Measurements from ENCODE around the gene PIK3C3. TPM values are rescaled to one million over a fixed set of nuclear protein-coding genes. Genes with fewer than 3 reads are reported as not detected.

PIK3C3 gene
- total RNA-seq, 2 experiments from 2014 or later: 52.6 to 62.1 TPM

DNA sequence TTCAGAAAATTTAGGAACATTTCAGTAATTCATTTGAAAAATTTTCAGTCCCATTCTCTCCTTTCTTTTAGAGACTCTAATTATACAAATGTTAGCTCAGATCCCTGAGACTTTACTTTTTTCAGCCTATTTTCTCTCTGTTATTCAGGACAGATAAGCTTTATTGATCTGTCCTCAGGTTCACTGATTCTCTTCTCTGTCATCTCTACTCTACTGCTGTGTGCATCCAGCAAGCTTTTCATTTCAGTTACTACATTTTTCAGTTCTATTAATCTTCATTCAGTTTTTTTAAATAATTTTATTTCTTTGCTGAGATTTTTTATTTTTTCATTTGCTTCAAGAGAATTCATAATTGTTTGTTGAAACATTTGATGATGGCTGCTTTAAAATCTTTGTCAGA is 22.1 kb upstream of the PIK3C3 start:
- H3K36me3 Mint-ChIP-seq (ENCODE audit: low read depth): no peaks in the 10 kb centered on the region
- no peaks in the 10 kb centered on the region for H3K9me3 Mint-ChIP-seq
- ChIA-PET CTCF (no interaction called here), POLR2A (no interaction called here)
- intact Hi-C loops (cut with micrococcal nuclease): no loop called here
- H3K27ac Mint-ChIP-seq: no peak overlapping the region
- DNase-seq (no peak), ATAC-seq (no peak)
- TF ChIP-seq, protein P1, sequence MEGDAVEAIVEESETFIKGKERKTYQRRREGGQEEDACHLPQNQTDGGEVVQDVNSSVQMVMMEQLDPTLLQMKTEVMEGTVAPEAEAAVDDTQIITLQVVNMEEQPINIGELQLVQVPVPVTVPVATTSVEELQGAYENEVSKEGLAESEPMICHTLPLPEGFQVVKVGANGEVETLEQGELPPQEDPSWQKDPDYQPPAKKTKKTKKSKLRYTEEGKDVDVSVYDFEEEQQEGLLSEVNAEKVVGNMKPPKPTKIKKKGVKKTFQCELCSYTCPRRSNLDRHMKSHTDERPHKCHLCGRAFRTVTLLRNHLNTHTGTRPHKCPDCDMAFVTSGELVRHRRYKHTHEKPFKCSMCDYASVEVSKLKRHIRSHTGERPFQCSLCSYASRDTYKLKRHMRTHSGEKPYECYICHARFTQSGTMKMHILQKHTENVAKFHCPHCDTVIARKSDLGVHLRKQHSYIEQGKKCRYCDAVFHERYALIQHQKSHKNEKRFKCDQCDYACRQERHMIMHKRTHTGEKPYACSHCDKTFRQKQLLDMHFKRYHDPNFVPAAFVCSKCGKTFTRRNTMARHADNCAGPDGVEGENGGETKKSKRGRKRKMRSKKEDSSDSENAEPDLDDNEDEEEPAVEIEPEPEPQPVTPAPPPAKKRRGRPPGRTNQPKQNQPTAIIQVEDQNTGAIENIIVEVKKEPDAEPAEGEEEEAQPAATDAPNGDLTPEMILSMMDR (IDR thresholded peaks at IDR 0.05): no peak
- peaks cover 10% of the 10 kb centered on the region for H3K27me3 Mint-ChIP-seq
- H3K4me1 Mint-ChIP-seq (ENCODE audit: low read depth): peaks cover 8% of the 10 kb centered on the region
- no peak overlapping the region for H3K4me3 Mint-ChIP-seq

DNA sequence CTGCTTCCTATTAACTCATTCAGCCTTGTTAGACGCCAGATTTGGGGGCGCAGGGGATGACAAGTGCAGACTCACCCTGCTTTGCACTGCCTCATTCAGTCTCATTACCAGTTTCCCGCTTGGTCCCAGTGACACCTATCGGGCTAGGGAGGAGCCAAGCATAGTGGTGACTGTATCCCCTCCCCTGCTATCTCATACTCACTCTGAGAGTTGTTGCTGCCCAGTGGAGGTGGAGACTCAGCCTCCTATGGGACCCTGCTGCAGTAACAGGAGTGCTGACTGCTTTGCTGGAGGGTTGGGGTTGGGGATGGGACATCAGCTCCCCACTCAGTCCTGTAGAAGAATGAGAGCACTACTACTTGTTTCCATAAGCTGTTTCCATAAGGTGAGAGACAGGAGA is 21.3 kb upstream of the PIK3C3 start:
- H3K27me3 Mint-ChIP-seq: peaks cover 10% of the 10 kb centered on the region
- ATAC-seq (no peak), DNase-seq (no peak)
- H3K27ac Mint-ChIP-seq: no peak overlapping the region
- intact Hi-C loops (cut with micrococcal nuclease): no loop called here
- H3K4me1 Mint-ChIP-seq (ENCODE audit: low read depth): peaks cover 8% of the 10 kb centered on the region
- H3K9me3 Mint-ChIP-seq: no peaks in the 10 kb centered on the region
- H3K36me3 Mint-ChIP-seq (ENCODE audit: low read depth): no peaks in the 10 kb centered on the region
- CTCF ChIA-PET: no interaction called here
- POLR2A ChIA-PET: no interaction called here
- TF ChIP-seq, protein P1 (IDR thresholded peaks at IDR 0.05): no peak
- H3K4me3 Mint-ChIP-seq: no peak overlapping the region

- H3K27me3 Mint-ChIP-seq: peaks cover 13% of the 10 kb centered on the region
- no peaks in the 10 kb centered on the region for H3K9me3 Mint-ChIP-seq
- POLR2A ChIA-PET: no interaction called here
- H3K4me3 Mint-ChIP-seq: no peak overlapping the region
- ATAC-seq: no peak
- DNase-seq: no peak
- intact Hi-C loops (cut with micrococcal nuclease): no loop called here
- no peak overlapping the region for H3K27ac Mint-ChIP-seq
- H3K4me1 Mint-ChIP-seq (ENCODE audit: low read depth): peaks cover 8% of the 10 kb centered on the region
- no peaks in the 10 kb centered on the region for H3K36me3 Mint-ChIP-seq (ENCODE audit: low read depth)
- TF ChIP-seq, protein P1 (IDR thresholded peaks at IDR 0.05): no peak
- CTCF ChIA-PET: interaction anchor here (0.8 kb wide), 1 partner anchor 79 kb away, joined by 3 read pairs; no protein-coding TSS in a partner anchor
Measured at GRCh38 chr18:41936471-41937134, 18.4 kb upstream of the PIK3C3 start.

GRCh38 chr18:41938445-41938844 is 16.6 kb upstream of the PIK3C3 start:
- H3K4me3 Mint-ChIP-seq: no peak overlapping the region
- no peaks in the 10 kb centered on the region for H3K36me3 Mint-ChIP-seq (ENCODE audit: low read depth)
- intact Hi-C loops (cut with micrococcal nuclease): no loop called here
- H3K9me3 Mint-ChIP-seq: no peaks in the 10 kb centered on the region
- peaks cover 10% of the 10 kb centered on the region for H3K4me1 Mint-ChIP-seq (ENCODE audit: low read depth)
- no peak overlapping the region for H3K27ac Mint-ChIP-seq
- DNase-seq: no peak
- ChIA-PET POLR2A (no interaction called here), CTCF (interaction anchor here (1.0 kb wide), 1 partner anchor 13 kb away, joined by 3 read pairs; no protein-coding TSS in a partner anchor)
- TF ChIP-seq, protein P1 (IDR thresholded peaks at IDR 0.05): no peak
- ATAC-seq: peak; percentile 77
- H3K27me3 Mint-ChIP-seq: peaks cover 12% of the 10 kb centered on the region

- Mint-ChIP-seq H3K9me3 (no peaks in the 10 kb centered on the region), H3K4me3 (no peak overlapping the region), H3K27me3 (peaks cover 15% of the 10 kb centered on the region), H3K27ac (no peak overlapping the region), H3K36me3 (ENCODE audit: low read depth) (no peaks in the 10 kb centered on the region), H3K4me1 (ENCODE audit: low read depth) (peaks cover 10% of the 10 kb centered on the region)
- TF ChIP-seq, protein P1 (IDR thresholded peaks at IDR 0.05): no peak
- ChIA-PET POLR2A (no interaction called here), CTCF (no interaction called here)
- intact Hi-C loops (cut with micrococcal nuclease): no loop called here
- ATAC-seq (no peak), DNase-seq (no peak)
Measured at GRCh38 chr18:41939326-41939725, 15.7 kb upstream of the PIK3C3 start.

All from activated CD8-positive, alpha-beta T cell treated with anti-CD3 and anti-CD28 coated beads for 36 hours (primary cell).